ENCODE data around the gene STH.

DNA sequence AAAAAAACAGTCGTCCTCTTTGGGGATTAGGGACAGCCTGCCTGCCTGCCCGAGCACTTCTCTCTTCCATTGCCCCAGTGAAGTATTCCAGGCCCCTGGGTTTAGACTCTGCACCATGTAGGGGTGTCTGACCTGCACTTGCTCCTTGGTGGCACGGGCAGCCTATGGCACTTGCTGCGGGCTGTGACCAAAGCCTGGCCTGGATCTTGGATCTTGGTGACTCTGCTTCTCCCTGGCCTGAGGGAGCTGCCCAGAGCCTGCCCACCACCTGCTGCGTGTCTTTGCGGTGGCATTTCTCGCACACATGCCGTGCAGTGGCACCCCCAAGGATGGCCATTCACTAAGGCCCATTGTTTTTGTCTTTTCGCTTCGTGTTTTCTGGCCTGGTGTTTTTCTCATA is 6.1 kb upstream of the STH start:
- TF ChIP-seq CSRNP3 (CRISPR knock-in tag; IDR thresholded peaks at IDR 0.05) (no peak), SNAI2 (CRISPR knock-in tag; IDR thresholded peaks at IDR 0.05) (no peak), OSR1 (CRISPR knock-in tag; IDR thresholded peaks at IDR 0.05) (no peak), TOX (CRISPR knock-in tag; IDR thresholded peaks at IDR 0.05; ENCODE audit: borderline replicate concordance) (no peak), ISL1 (CRISPR knock-in tag; IDR thresholded peaks at IDR 0.05) (no peak), RARB (CRISPR knock-in tag; IDR thresholded peaks at IDR 0.05) (no peak), PPARA (CRISPR knock-in tag; IDR thresholded peaks at IDR 0.05; ENCODE audit: borderline replicate concordance) (no peak), ESRRG (CRISPR knock-in tag; IDR thresholded peaks at IDR 0.05) (no peak), TSHZ2 (CRISPR knock-in tag; IDR thresholded peaks at IDR 0.05) (no peak), ZNF565 (CRISPR knock-in tag; conservative IDR thresholded peaks at IDR 0.05; ENCODE audit: low read depth) (no peak)
- TF ChIP-seq, protein P1, sequence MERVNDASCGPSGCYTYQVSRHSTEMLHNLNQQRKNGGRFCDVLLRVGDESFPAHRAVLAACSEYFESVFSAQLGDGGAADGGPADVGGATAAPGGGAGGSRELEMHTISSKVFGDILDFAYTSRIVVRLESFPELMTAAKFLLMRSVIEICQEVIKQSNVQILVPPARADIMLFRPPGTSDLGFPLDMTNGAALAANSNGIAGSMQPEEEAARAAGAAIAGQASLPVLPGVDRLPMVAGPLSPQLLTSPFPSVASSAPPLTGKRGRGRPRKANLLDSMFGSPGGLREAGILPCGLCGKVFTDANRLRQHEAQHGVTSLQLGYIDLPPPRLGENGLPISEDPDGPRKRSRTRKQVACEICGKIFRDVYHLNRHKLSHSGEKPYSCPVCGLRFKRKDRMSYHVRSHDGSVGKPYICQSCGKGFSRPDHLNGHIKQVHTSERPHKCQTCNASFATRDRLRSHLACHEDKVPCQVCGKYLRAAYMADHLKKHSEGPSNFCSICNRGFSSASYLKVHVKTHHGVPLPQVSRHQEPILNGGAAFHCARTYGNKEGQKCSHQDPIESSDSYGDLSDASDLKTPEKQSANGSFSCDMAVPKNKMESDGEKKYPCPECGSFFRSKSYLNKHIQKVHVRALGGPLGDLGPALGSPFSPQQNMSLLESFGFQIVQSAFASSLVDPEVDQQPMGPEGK (CRISPR knock-in tag; IDR thresholded peaks at IDR 0.05; ENCODE audit: borderline replicate concordance), result no peak
